IMR-90 (cell line): ENCODE data around the gene HYI.

ENCODE experiments used
- BHLHE40 ChIP-seq: fragments of 150-350 bp; IDR thresholded peaks from 2 replicates; pipeline ENCODE4 v1.6.1; 2016; ENCODE audit warnings: mild to moderate bottlenecking, low read depth, low read length
- CTCF ChIP-seq: conservative IDR thresholded peaks from 2 replicates; pipeline ENCODE4 v1.5.1; 2012; ENCODE audit warnings: mild to moderate bottlenecking, low read depth, low read length, improper control_type of control experiment
- NFE2L2 ChIP-seq: fragments of 150-350 bp; IDR thresholded peaks from 2 replicates; pipeline ENCODE4 v1.6.1; 2016; ENCODE audit warnings: low read depth, mild to moderate bottlenecking, low read length
- RCOR1 ChIP-seq: IDR thresholded peaks from 2 replicates; pipeline ENCODE4 v1.6.1; 2012; ENCODE audit warnings: mild to moderate bottlenecking, low read length, improper control_type of control experiment; ENCODE audit not compliant: insufficient replicate concordance

- TF ChIP-seq CTCF (no peak), RCOR1 (no peak), NFE2L2 (no peak), BHLHE40 (no peak)
Measured at GRCh38 chr1:43418858-43419257, 34.9 kb downstream of the HYI start.
